HG03159 (cell line): ENCODE measurements around the gene PSME1.

Experiments used
- ATAC-seq: cut with Tn5 transposase; IDR thresholded peaks from one replicate; pipeline ENCODE4 v1.9.1; 2021; ENCODE audit warnings: mild to moderate bottlenecking, moderate library complexity; ENCODE audit not compliant: unreplicated experiment

PSME1 gene

GRCh38 chr14:24186831-24187538 is 51.0 kb downstream of the PSME1 start:
- ATAC-seq = no peak

DNA sequence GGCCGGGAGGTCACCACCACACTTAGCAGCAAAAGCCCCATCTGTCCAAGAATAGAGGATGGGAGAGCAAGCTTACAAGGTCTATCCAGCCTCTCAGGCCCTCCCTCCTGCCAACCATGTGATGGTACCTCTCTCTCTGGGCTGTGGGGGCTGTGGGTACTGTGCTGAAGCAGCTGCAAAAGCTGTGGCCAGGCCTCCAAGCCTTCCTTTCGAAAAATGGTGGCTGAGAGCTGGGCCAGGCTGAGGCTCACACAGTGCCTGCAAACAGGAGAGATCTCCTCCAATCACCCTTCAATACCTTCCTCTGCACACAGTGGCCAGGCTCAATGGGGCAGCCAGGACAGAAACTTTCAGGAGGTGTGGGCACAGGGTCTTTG is 51.5 kb downstream of the PSME1 start:
- no peak for ATAC-seq
